Measurements from ENCODE around the gene DNAJB6.

DNAJB6 gene

DNA sequence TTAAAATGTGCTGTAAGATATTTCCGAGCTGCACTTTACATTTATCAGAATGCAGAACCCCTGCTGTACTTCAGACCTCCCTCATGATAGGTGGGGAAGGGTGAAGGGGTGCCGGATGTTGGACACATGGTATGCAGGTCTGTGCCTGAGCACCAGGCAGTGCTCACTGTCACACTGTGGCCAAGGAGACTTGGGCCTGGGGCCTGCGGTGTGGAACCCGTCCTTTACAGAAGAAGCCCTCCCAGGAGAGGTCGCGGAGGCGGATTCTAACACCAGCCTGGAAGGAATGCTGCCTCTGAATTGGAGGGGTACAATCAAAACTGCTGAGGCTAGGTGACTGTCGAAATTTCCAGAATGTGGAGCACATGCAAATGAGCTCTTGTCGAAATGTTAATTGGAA is 34.5 kb downstream of the DNAJB6 start:
- no peak for DNase-seq

DNA sequence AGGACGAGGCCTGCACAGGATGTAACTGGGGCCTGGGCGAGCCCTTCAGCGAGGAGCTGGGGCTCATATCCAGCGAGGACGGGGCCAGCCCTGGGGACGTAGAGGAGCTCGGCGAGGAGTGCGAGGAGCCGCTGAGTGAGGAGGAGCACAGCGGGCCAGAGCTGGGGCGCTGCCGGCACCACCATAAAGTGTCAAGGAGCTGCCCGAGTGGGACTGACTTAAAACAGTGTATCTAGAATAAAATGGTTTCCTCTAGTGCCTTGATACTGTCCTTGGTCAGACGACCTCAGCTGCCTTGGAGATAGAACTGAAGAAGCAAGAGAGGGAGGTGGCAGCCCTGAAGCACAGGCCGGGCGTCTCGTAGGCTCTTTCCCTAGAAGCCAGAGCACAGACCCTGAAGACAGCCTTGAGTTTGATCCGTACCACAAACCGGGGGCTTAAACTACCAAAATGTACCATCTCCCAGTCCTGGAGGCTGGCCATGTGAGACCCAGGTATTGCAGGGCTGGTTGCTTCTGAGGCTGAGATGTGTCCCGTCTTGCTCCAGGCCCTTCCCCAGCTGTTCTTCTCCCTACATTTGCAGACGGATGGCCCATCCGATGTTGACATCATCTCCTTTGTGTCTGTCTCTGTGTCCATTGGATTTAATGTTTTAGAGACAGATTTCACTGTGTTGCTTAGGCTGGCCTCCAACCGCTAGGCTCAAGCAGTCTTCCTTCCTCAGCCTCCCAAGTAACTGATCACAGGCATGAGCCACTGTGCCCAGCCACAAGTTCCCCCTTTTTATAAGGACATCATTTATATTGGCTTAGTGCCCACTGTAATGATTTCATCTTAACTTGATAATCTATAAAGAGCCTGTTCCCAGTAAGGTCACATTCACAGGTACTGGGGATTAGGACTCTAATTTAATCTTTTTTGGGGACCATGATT is 35.8 kb downstream of the DNAJB6 start:
- no peak for DNase-seq

DNA sequence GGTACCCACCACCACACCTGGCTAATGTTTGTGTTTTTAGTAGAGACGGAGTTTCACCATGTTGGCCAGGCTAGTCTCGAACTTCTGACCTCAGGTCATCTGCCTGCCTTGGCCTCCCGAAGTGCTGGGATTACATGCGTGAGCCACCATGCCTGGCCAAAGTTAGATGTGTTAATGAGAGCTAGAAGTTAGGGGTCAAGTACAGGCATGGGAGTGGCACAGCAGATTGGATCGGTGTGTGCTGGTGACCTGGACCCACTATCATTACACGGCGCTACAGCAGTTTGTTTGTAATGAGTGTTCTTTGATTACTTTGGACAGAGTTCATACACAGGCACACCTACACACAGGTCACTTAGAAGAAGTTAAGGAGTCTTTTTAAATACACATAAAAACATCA is 36.7 kb downstream of the DNAJB6 start:
- DNase-seq, result no peak

DNA sequence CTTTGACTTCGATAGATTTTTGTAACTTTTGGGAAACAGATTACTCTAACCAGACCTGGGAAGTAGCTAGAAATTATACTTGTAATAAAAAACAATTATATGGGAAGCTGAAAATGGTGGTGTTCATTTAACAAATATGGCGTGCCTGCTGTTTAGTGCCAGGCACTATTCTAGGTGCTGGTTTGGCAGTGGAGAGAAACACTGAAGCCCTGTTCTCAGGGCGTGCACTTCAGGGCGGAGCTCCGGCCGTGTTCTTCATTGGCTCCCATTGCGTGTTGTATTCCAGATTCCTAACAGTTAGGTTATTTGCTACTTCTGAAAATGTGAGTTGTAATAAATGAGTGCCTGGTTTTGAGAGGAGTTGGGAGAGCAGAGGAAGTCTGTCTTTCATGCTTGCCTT is 38.6 kb downstream of the DNAJB6 start:
- no peak for DNase-seq

DNA sequence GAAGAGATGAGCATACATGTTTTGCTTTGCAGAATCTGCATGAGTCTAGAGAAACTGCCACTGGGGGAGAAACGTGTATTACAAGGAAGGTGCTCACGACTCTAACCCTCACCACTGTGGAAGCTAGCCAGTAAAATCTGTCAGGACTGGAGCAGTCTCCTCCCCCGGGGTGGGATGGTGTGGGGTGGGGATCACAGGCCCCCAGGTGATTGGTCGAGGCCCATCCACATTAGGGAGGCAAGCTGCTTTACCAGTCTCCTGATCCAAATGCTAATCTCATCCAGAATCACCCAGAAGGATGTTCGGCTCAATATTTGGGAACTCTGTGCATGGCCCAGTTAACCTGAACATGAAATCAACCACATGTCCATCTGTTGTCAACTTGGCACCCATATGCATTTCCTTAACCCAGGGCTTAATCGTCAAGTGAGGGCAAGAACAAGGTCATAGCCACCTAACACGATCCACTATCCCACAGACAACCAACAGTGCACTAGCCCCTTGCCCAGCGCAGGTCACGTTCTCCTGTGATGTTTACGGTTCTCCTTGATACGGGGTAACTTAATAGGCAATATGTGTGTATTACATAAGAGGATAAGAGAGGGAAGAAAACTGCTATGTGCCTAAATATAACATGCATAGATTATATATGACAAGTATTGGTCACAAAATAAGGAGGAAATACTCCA is 40.8 kb downstream of the DNAJB6 start:
- peak in 1 of 2 donors; percentile 10 for DNase-seq

DNA sequence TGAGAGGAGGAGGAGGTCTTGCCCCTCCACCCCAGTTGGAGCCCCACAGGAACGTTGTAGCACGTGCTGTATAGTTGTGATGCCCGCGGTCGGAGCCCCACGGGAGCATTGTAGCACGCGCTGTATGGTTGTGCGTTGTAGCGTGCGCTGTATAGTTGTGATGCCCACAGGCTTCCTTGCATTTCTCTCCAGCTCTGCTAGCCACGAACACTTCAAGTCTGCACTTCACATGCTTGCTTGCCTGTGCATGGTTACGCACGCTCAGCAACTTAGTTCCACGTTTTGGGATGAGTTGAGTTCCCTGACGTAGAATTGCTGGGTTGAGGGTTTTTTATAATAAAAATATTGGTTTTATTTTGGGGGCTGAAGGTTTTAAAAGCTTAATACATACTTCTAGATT is 41.6 kb downstream of the DNAJB6 start:
- peak in 1 of 2 donors; percentile 6 for DNase-seq

DNA sequence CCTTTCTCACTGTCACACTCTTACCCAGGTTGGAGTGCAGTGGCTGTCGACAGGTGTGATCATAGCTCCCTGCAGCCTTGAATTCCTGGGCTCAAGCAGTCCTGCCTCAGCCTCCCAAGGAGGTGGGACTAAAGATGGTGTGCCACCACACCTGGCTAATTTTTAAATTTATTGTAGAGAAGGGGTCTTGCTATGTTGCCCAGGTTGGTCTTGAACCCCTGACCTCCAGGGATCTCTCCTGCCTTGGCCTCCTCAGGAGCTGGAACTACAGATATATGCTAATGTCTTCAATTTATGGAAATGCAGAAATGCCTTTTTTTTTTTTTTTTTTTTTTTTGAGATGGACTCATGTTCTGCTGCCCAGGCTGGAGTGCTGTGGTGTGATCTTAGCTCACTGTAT is 42.7 kb downstream of the DNAJB6 start:
- DNase-seq, result peak in 1 of 2 donors; percentile 9

DNA sequence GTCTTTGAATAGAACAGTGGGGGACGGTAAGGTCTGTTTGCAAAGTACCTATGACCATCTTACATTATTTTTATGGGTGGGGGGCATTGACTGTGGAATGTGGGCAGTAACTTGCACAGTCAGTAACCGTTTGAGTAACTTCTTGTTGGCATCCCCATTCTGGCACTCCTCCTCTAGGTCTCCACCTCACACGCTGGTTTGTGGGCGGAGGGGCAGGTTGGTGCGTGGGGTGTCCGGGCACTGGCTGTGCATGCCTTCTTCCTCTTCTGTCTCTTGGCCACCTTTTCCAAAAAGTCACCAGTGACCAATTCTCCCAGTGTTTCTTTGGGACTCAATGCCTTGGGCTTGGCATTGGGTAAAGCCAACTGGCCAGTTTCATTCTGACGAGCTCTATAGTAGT is 43.6 kb downstream of the DNAJB6 start:
- DNase-seq, result peak in 1 of 2 donors; percentile 9

DNA sequence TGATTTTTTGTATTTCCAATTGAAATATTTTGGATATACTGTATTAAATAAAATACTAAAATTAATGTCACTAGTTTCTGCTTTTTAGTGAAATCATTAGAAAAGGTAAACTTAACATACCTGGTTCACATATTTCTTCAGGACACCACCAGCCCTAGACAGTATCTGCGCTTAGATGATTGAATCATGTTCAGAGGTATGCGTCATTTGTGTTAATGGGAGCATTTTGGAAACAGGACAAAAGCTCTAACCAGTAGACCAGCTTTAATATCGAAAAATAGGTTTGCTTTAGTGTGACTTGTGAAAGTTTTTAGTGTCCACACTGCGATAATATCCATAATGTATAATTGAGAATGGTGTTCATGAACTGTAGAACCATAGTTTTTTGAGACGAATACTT is 47.1 kb downstream of the DNAJB6 start:
- no peak for DNase-seq

DNA sequence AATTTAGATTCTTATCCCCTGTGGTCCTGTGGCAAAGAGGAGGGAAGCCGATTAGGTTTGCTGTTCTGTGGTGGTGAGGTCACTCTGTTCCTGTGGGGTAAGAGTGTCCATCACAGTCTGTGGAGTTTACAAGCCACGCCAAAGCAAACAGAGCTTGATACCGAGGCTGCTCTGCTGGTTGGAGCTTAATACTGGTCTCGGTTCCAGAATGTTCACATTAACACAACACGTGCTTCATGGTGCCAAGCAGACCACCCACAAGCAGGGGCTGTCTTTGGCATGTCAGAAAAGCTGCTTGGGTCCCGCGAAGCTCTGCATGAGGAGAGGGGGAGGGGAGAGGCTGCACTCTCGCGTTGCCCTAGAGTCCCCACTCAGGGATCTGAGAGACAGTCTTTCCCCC is 47.5 kb downstream of the DNAJB6 start:
- no peak for DNase-seq

DNA sequence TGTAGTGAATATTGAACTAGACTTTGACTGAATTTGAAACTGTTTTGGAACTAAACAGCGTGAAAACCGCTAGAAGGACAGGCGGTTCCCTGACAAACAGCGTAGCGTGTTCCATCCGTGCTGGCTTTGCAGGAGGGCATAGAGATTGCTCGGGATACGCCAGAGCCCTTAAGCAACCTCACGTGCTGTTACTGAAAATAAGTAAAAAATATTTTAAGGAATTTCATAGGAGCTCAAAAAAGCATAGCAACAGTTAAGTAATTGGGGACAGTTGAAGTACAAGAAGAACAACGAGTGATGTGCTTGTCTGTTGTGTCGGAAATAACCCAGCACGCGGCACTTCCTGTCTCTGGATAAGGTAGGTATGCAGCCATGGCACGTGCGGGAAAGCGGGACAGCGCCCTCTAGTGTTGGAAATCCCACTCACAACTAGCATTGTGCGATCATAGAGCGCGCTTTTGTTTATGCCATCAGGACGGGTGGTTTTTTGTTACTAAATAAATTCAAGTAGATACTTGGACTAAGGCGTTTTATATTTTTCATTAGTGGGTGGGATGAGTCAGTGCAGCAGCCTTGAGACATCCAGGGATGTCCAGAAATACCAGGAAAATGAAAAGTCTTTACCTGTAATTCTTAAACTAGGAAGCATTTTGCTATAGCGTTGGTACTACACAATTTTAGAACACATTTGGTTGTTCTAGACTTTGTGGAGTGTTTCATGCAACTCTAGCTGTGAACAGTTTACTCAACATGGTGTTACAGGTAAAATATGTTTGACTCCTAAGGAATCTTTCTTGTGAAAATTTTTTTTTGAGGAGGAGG is 50.4 kb downstream of the DNAJB6 start:
- peak; percentile 86 to 90 for DNase-seq

DNA sequence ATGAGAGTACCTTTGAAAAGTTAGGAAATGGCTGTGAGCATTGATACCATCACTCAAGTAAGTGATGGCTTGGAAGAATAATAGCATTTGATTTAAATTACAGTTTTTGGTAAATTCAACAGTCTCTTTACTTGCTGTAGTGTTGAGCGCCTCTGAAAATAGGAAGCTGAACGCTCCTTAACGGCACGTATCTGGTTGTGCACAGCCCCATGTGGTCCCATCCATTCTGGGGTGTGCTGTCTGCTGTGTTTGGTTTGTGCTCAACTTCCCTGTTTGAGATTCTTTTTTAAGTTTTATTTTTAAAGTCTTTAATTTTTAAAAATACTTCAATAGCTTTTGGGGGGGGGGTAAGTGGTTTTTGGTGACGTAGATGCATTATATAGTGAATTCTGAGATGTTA is 51.5 kb downstream of the DNAJB6 start:
- no peak for DNase-seq

DNA sequence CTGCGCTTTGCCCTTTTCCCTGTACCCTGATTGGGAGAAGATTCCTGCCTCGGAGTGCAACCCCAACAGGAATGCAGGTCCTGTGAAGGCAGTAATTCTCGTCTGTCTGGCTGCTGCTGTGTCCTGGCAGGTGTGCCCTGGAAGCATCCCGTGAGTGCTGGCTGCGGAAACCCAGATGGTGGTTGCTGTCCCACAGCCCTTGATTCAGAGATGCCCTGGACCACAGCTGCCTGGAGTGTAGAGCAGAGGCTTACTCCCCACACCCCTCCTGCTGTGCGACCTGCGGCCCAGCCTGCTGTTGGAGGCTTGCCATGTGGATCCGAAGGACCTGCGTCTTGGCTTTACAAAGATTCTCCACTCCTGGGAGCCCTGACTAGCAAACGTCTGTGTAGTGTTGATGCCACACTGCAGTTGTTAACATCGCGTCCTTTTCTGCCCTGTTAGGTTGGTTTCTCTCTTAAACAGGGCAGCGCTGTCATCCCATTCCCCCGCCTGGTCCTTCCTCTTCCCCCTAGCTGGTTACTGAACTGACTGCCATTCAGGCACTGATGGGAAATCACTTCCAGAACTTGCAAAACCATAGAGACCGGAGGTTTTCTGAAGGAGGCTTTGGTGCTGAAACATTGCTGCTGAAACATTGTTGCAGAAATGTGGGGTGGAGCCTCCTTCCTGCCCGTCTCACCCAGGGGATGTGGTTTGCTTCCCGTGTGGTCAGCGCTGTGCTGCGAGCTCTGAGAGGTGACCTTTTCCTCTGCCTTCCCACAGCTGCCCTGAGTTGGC is 53.3 kb downstream of the DNAJB6 start:
- DNase-seq, result peak; percentile 43 to 49

DNA sequence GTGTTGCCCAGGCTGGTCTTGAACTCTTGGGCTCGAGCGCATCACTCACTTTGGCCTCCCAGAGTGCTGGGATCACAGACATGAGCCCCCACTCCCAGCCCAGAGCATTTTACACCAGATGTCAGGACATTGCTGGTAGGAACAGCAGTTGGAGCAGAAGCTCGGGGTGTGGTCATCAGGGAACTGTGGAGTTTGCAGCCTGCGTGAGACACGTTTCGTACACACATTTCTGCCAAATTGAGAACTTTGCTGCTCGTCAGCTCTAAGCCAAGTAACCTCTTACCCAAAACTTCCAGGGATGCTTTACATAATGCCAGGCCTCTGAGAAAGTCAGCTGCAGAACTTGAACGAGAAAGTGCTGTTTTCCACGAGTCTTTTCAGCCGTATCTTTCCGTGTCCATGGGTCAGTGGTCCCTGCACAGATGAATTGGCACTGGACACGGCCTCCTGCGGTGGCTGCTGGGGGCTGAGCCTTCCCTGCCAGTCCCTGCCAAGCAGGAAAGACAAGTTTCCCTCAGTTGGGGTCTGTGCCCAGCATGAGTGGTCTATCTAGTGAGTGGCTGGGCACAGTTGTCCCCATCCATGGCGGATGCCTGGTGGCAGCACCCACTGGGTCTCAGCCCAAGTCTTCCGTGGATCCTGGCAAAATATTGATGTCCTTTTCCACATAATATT is 54.4 kb downstream of the DNAJB6 start:
- DNase-seq, result no peak

DNA sequence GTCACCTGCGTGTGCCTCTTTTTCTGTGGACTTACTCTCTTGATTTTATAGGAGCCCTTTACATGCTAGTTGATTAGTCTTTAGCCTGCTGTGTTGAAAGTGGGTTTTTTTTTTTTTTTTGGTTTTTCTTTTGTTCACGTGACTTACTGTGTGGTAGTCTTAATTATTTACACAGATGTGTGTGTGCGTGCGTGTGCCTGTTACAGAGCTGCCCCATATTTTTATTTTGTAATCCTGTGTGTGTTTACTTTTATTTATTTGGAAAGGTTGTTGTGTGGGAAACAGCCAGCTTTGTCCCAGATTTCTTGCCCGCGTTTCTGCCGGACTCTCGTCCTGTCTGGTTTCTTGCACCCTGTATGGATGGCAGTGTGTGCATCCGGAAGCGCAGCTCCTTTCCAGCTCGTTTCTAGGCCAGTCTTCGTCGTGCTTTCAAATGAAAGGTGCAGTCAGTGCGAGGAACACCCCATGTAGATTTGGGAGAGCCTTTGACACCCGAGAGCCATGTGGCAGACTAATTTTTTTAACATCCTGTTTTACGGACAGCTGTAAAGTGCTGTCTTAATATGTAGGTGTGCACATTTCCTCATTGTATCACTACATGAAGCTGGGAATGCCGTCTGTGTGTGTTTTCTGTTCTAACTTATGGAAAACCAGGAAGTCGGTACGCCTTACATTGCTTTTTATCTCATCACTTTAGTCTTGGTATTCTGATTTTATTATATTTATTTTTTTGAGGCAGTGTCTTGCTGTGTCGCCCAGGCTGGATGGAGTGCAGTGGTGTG is 55.6 kb downstream of the DNAJB6 start:
- no peak for DNase-seq

DNA sequence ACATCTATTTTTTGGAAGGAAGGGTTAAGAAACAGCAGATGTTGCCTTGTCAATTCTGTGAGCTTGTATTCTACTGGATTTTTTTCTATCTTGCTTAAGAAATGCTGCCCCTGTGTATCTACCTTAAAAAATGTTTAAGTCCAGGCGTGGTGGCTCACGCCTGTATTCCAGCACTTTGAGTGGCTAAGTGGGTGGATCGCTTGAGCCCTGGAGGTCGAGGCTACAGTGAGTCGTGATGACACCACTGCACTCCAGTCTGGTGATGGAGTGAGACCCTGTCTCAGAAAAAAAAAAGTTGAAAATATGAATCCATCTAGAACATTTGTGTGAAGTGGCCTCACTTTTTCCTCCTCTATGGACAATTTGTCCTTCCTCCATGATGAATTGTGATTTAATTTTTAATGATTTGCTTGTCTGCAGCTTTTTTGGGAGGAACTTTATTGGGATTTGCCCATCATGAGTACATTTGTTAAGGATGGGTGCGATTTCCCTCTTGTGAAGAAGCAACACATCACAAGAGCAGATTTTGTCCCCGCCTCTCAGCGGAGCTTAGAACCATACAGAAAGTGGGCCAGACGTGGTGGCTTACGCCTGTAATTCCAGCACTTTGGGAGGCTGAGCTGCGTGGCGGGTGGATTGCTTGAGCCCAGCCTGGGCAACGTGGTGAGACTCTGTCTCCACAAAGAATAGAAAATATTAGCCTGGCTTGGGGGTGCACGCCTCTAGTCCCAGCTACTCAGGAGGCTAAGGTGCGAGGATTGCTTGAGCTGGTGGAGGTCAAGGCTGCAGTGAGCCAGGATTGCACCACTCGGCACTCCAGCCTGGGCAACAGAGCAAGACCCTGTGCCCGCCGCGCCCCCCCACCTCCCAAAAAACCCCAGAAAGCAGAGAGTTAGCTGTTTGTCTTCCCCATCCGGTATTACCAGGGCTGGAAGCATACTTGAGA is 57.7 kb downstream of the DNAJB6 start:
- DNase-seq, result no peak

DNA sequence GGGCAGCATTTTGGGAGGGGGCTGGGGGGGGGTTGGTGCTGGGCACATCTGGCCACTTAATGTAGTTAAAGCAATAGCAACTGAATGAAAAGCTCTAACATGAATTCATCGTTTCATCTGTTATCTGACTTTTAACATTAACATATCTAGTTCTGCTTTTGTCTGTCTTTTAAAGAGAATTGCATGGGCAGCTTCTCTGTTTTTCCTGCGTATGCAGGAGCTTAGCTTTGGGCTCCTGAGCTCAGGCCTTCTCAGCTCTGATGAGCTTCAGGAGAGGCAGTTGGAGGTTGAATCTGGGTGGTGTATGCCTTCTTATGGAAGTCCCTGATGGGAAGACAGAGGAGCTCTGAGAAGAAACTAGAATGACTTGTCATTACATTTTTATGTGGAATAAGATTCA is 58.4 kb downstream of the DNAJB6 start:
- no peak for DNase-seq

DNA sequence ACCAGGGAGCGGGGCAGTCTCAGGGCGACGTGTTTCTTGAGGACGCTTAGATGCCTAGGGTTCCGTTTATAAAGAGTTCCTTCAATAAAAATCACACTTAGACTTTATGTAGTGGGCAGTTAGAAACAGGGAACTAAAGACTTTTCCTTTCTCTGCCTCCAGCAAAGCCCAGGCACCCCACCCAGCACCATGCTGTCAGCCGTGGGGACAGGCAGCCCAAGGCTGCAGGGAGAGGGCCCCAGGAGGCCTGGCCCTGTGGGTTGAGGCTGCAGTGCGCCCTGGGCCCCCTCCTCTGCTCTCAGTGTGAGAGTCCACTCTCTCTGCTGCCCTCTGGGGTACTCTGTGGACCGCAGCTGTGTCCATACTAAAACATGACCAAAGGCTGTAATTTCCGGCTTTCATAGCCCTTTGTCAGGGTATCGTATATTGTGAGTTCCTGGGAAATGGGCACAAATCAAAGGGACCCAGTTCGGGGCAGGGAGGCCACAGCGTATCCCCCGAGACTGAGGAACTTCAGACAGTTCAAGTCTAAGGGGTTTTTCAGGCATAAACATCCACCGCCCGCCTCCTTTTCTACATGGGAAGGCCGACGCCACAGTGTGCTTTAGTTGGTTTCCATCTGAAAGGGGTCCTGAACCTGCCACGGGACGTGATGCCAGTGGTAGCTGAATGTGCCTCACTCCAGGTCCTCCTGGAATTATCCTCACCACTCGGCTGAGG is 59.7 kb downstream of the DNAJB6 start:
- no peak for DNase-seq

DNA sequence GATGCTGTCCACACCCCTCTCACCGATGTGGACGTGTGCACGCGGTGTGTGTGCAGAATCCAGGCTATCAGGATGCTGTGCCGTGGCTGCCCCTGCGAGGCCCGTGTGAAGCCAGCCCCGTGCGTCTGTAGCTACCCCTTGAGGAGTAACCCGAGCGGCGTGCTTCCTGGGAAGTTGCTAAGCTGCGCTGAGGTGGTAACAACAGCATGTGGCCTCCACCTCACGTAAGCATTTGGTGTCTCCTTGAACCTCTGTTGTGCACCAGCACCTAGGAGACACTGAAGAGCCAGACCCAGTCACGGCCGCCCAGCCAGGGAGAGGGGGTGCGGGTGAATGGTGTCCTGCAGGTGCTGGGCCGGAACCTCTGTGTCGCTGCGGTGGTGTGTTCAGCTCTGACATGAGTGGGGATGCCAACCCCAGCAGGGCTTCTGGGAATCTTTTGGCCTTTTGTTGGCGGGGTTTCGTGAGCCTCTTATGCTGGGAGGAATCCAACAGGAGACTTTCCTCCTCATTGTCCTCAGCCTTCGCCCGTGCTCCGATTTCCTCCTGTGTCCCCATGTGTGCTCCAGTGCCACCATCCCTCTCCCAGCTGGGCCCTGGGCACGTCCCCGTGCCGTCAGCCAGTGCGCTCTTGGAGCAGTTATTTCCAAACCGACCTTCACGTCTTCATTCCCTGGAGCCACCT is 60.4 kb downstream of the DNAJB6 start:
- DNase-seq, result no peak
